Cardiac muscle cell (in vitro differentiated cells and primary cell): ENCODE data around the gene RHBDD1. TPM values are rescaled to one million over a fixed set of nuclear protein-coding genes. Genes with fewer than 3 reads are reported as not detected.
A peak's percentile ranks its signal among the peaks of the same experiment; 100 is the strongest.

Experiments
- DNase-seq, 2 donors: peaks; one replicate each; pipeline versions ENCODE4 v3.0.0 to v3.0.0-alpha.2; 2010 to 2017; ENCODE audit warnings: low read depth in 1 of 2, low spot score in 1 of 2
- H3K27ac ChIP-seq: fragments of 200-600 bp; sonication (generic); 2 replicates; pipeline ENCODE4 v1.5.1; 2016
- H3K27me3 ChIP-seq: fragments of 200-600 bp; sonication (generic); 2 replicates; pipeline ENCODE4 v1.6.0; 2016; ENCODE audit warnings: control low read depth
- H3K36me3 ChIP-seq: fragments of 200-600 bp; sonication (generic); 2 replicates; pipeline ENCODE4 v1.5.1; 2016; ENCODE audit warnings: control low read depth
- H3K4me1 ChIP-seq: fragments of 200-600 bp; sonication (generic); 2 replicates; pipeline ENCODE4 v1.8.1; 2017; ENCODE audit warnings: low read depth, mild to moderate bottlenecking, mixed run types
- H3K4me3 ChIP-seq: fragments of 200-600 bp; sonication (generic); 2 replicates; pipeline ENCODE4 v1.5.1; 2016; ENCODE audit warnings: mild to moderate bottlenecking
- H3K9me3 ChIP-seq: fragments of 200-600 bp; sonication (generic); 2 replicates; pipeline ENCODE4 v1.5.1; 2017; ENCODE audit warnings: low read depth, mild to moderate bottlenecking, control low read depth
- polyA plus RNA-seq: library from polyadenylated mRNA; unstranded; fragments of >200 nt; fragmentation: Nextera tagmentation; extraction: Ambion mirVana; gene quantifications from 2 replicates; pipeline ENCODE4 v1.2.1, GENCODE V29; 2016
- total RNA-seq: library from RNA; depleted of rRNA; stranded (reverse); fragments of >200 nt; gene quantifications from 2 replicates; pipeline ENCODE4 v1.2.3, GENCODE V29; 2016
- TF ChIP-seq, protein P1 (sequence below): IDR thresholded peaks from 2 replicates; pipeline ENCODE4 v1.5.1; 2012; ENCODE audit warnings: low read depth, mild to moderate bottlenecking, low read length

Gene RHBDD1
- total and polyA plus RNA-seq, 2 experiments from 2014 or later = 6.3 to 12.9 TPM

DNA sequence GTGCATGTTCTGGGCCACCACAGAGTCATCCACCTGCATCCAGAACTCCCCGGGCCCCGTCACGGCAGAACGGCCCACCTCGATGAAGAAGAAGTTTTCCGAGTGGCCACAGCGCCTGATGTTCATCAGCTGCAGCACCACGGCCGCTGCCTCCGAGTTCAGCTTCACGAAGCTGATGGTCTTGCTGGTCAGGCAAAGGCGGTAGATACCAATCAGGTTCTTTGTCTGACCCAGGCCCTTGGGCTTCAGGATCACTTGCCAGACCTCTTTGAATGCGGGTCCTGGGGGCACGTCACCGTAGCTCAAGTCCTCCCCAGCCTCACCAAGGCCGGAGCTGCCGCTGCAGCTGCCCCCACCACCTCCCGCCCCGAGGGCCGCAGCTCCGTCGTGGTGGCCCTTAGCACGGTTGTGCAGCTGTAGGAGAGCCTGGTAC lies 37.8 kb upstream of the RHBDD1 start:
- Histone ChIP-seq H3K27ac (no peak overlapping the region), H3K9me3 (no peaks in the 10 kb centered on the region), H3K4me1 (peaks cover 30% of the 10 kb centered on the region), H3K27me3 (no peaks in the 10 kb centered on the region), H3K4me3 (peak overlapping the region; percentile 92), H3K36me3 (no peaks in the 10 kb centered on the region)
- TF ChIP-seq, protein P1, sequence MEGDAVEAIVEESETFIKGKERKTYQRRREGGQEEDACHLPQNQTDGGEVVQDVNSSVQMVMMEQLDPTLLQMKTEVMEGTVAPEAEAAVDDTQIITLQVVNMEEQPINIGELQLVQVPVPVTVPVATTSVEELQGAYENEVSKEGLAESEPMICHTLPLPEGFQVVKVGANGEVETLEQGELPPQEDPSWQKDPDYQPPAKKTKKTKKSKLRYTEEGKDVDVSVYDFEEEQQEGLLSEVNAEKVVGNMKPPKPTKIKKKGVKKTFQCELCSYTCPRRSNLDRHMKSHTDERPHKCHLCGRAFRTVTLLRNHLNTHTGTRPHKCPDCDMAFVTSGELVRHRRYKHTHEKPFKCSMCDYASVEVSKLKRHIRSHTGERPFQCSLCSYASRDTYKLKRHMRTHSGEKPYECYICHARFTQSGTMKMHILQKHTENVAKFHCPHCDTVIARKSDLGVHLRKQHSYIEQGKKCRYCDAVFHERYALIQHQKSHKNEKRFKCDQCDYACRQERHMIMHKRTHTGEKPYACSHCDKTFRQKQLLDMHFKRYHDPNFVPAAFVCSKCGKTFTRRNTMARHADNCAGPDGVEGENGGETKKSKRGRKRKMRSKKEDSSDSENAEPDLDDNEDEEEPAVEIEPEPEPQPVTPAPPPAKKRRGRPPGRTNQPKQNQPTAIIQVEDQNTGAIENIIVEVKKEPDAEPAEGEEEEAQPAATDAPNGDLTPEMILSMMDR = no peak
- no peak for DNase-seq

DNA sequence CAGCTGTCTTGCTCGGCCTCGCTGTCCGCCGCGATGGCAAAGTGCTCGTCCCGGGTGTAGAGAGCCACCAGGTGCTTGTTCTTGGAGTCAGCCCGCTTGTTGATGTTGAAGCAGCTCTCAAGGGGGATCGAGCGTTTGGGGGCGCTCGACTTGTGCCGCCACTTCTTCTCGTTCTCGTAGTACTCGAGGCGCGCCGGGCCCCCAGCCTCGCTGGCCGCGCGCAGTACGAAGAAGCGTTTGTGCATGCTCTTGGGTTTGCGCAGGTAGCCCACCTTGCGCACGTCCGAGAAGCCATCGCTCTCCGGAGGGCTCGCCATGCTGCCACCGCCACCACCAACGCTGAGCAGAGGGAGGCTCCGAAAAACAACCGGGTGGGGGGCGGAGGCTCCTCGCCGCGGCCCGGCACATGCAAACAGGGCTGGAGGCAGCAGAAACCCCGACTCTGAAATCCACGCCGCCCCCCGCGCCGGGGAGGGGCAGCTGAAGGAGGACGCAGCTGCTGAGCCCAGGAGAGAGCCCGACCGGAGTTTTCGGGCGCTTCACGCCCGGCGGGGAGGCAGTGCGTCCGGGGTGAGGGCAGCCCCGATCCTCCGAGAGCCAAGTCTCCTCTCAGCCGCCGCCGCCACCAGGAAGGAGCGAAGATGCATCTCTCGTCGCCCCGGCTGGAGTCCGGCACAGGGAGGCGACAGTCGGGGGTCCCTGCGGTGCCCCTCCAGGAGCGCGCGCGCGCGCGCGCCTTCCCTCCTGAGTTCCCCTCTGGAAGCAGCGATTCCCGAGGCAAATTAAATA lies 37.2 kb upstream of the RHBDD1 start:
- Histone ChIP-seq H3K36me3 (no peaks in the 10 kb centered on the region), H3K27me3 (no peaks in the 10 kb centered on the region), H3K4me1 (peaks cover 24% of the 10 kb centered on the region), H3K4me3 (peak overlapping the region; percentile 92), H3K9me3 (no peaks in the 10 kb centered on the region), H3K27ac (peak overlapping the region; percentile 76)
- TF ChIP-seq, protein P1 = peak; percentile 28
- DNase-seq = peak; percentile 53 to 55

DNA sequence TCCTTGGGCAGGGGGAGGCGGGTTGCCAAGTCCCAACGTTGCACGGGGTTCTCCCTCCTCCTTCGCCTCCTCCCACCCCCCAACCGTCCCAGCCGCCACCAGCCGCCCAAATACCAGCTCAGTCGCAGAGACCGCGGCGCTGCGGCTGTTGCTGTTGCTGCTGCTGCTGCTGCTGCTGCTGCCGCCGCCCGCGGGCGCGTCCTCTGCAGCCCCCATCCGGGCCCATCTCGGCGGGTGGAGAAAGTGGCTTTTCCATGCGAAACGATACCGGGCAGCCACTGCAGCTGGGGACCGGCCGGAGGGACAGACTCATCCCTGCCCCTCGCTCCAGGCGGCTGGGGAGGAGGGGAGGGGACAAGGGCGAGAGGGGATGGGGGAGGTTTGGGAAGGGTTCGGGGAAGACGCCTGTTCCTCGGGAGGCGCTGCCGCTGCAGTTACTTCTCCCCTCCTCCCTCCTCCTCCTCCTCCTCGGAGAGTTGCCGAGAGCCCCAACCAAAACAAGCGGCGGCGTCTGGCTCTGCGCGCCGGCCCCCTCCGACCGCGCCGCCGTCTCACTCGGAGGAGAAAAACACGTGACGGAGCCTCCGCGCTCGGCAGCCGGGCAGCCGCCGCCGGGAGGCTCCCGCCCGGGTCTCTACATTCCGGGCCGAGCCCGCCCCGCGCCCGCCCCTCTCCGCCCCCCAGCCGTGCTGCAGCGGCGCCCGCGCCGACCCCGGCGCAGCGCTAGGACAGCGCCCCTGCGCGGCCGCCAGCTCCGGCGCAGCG lies 36.5 kb upstream of the RHBDD1 start, which contains the start of gene IRS1:
TSS of gene IRS1 (minus strand) at position 610 of the 765 bp plus-strand sequence. CDS start 1,082 bp downstream, outside the sequence.
- peaks cover 16% of the 10 kb centered on the region for H3K4me1 ChIP-seq
- no peaks in the 10 kb centered on the region for H3K27me3 ChIP-seq
- no peaks in the 10 kb centered on the region for H3K9me3 ChIP-seq
- peak within 1 kb of the TSS; percentile 92 for H3K4me3 ChIP-seq
- no peaks in the 10 kb centered on the region for H3K36me3 ChIP-seq
- H3K27ac ChIP-seq = peak within 1 kb of the TSS; percentile 76
- TF ChIP-seq, protein P1 = no peak
- DNase-seq = peak; percentile 92

DNA sequence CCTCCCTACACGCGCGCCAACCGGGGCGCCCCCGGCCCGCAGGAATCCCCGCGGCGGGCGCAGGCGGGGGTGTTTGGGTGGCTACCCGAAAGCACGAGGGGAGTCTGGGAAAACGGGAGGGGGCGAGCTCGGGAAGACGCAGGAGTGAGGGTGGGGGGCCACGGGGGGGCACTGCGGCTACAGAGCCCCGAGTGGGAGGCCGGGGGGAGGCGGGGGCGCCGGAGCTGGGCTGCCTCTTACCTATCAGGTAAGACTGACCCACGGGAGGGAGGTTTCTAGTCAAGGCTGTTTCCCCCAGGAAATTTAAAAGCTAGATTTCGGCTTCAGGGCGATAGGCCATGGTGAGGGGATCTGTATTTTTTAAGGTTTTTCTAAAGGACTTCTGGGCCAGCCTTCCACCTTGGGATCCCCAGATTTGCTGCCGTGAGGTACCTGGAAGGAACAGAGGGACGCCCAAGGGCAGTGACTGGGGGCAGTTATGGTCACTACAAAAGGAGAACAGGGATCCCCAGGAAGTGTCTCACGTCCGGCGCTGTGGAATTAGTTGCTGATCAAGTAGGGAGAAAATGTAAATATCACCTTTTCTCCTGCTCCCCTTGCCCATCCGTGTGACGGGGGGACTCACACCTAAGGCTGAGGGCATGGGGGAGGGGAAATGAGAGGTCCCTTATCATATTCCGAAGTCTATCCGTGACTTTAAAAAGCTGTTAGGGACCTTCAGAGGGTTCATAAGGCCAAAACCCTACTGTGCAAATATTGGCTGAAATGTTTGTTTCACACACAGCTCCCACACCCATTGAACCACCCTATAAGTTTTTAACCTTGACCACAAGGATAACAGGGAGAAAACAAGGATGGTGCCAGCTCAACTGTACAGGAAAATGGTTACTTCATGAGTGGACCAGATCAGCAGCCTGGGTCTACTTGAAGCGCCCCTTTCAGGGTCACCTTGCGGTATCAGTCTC lies 35.6 kb upstream of the RHBDD1 start:
- Histone ChIP-seq H3K27ac (peak overlapping the region; percentile 65), H3K4me3 (peak overlapping the region; percentile 92), H3K27me3 (no peaks in the 10 kb centered on the region), H3K4me1 (peaks cover 10% of the 10 kb centered on the region), H3K9me3 (no peaks in the 10 kb centered on the region), H3K36me3 (no peaks in the 10 kb centered on the region)
- DNase-seq = no peak
- TF ChIP-seq, protein P1 = no peak
